Astrocyte (in vitro differentiated cells and primary cell): ENCODE results near the gene PCDH17.

ENCODE experiments used
- CTCF ChIP-seq: IDR thresholded peaks from 2 replicates; pipeline ENCODE4 v1.5.1; 2011; ENCODE audit warnings: low read depth, mild to moderate bottlenecking, inconsistent platforms, low read length, moderate library complexity; ENCODE audit not compliant: insufficient read depth
- EZH2 ChIP-seq: IDR thresholded peaks from 2 replicates; pipeline ENCODE4 v1.6.1; 2012; ENCODE audit warnings: mild to moderate bottlenecking, low read length, inconsistent platforms; ENCODE audit not compliant: insufficient read depth

- no peak for TF ChIP-seq CTCF
- TF ChIP-seq EZH2 = no peak
These were observed 27.1 kb upstream of the PCDH17 start for GRCh38 chr13:57604442-57604841.
